Left renal cortex interstitium (tissue), 4 donors: ENCODE results near the gene USP5. TPM values are rescaled to one million over a fixed set of nuclear protein-coding genes. Genes with fewer than 3 reads are reported as not detected.
"Not testable (repeated sequence)": the region's sequence is repeated elsewhere in the genome, so short reads cannot be mapped to it uniquely, and the experiment has no call there.

ENCODE experiments used
- DNase-seq, 4 donors: peaks; one replicate each; pipeline ENCODE4 v3.0.0-alpha.2; 2013; ENCODE audit warnings: low read depth in 4 of 4, low spot score in 2 of 4, missing footprints in 1 of 4
- polyA plus RNA-seq, 4 donors: library from polyadenylated mRNA; unstranded; fragments of 120-200 nt; gene quantifications; one replicate each; pipeline ENCODE4 v1.2.1, GENCODE V29; 2013; ENCODE audit not compliant: insufficient read length in 4 of 4

Gene USP5
- polyA plus RNA-seq, 4 donors = 58.3 to 73.3 (median 62.3) TPM

DNA sequence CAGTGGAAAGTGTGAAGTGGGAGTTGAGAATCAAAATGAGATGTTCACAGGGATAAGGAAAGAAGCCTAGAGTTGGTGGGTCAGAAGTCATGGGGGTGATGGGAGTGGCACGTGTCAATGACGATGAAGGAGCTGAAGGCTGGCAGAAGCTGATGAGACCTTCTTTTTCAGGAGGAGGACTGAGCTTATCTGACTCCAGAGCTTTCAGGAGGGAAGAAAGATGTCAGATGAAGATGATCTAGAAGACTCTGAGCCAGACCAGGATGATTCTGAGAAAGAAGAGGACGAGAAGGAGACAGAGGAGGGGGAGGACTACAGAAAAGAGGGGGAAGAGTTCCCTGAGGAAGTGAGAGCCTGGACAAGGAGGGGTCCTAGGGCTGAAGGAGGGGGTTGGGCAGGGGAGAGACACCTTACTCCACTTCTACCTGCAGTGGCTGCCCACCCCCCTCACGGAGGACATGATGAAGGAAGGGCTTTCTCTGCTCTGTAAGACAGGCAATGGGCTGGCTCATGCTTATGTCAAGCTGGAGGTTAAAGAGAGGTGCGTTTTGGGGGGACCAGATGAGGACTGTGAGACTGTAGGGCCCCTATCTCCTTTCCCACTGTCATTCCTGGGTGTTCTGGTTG is 53.6 kb downstream of the USP5 start:
- DNase-seq = no peak

GRCh38 chr12:6908141-6908540 is 56.2 kb downstream of the USP5 start:
- not testable (repeated sequence) for DNase-seq

DNA sequence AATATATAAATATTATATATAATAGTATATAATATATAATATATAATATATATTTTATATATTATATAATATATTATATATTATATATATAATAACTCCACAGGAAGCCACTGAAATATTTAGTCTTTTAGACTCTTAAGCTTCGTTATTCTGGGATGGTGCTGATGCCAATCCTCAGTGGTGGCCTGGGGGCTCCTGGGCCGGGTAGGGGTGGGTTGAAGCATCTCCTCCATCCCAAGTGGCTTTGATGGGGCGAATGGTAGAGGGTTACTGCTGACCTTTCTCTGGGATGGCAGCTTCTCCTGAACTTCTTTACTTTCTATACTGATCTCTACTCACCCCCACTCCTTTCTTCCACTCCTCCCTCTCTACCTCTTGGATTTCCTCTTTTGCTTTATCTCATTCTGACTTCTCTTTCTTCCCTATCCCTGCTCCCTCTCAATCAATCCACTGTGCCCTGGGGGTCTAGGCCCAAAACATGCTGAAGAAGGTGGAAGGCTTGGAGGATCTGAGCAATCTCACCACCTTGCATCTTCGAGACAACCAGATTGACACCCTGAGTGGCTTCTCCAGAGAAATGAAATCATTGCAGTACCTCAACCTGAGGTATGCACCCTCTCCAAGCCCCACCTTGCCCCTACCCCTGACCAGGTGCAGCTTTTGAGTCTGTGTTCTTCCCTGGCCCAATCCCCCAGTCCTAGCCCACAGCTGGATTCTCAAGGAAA is 57.6 kb downstream of the USP5 start:
- no peak for DNase-seq

- DNase-seq = no peak
These were observed 60.4 kb downstream of the USP5 start for GRCh38 chr12:6912164-6912935.

- DNase-seq = no peak
These were observed 62.4 kb downstream of the USP5 start, which contains the start of gene ENO2 for GRCh38 chr12:6914246-6914946. ENO2 (plus strand) TSS chr12:6914580; CDS start chr12:6915833, 1,253 bp downstream.

- no peak for DNase-seq
These were observed 63.2 kb downstream of the USP5 start for GRCh38 chr12:6914947-6915788.

GRCh38 chr12:6915789-6916285 is 63.9 kb downstream of the USP5 start:
- no peak for DNase-seq

Other genes with a start within 250 kb of the USP5 start
- 100 to 1,000 TPM; 269 to 322 (median 294) TPM for gene CHD4, start 244.8 kb upstream of the USP5 start, polyA plus RNA-seq
- 1 to 10 TPM; 1.1 to 1.6 (median 1.4) TPM for gene LPAR5, start 216.2 kb upstream of the USP5 start, polyA plus RNA-seq
- 1 to 10 TPM; 2.4 to 6.6 (median 5.0) TPM for gene ACRBP, start 204.7 kb upstream of the USP5 start, polyA plus RNA-seq
- 100 to 1,000 TPM; 112 to 133 (median 122) TPM for gene ING4, start 189.0 kb upstream of the USP5 start, polyA plus RNA-seq
- 100 to 1,000 TPM in 2 of 4 donors, 10 to 100 TPM in 2; 68.1 to 109 (median 90.5) TPM for gene ZNF384, start 162.8 kb upstream of the USP5 start, polyA plus RNA-seq
- 10 to 100 TPM in 3 of 4 donors, 1 to 10 TPM in 1; 8.1 to 16.8 (median 13.5) TPM for gene PIANP, start 151.3 kb upstream of the USP5 start, polyA plus RNA-seq
- gene COPS7A, start 128.1 kb upstream of the USP5 start, polyA plus RNA-seq = 10 to 100 TPM; 64.0 to 69.6 (median 68.9) TPM
- 100 to 1,000 TPM; 189 to 246 (median 222) TPM for gene MLF2, start 99.0 kb upstream of the USP5 start, polyA plus RNA-seq
- gene PTMS, start 85.8 kb upstream of the USP5 start, polyA plus RNA-seq = 100 to 1,000 TPM; 529 to 841 (median 623) TPM
- 1 to 10 TPM; 1.1 to 2.6 (median 1.5) TPM for gene LAG3, start 79.6 kb upstream of the USP5 start, polyA plus RNA-seq
- 10 to 100 TPM; 28.6 to 39.0 (median 29.5) TPM for gene CD4, start 62.6 kb upstream of the USP5 start, polyA plus RNA-seq
- gene GPR162, start 30.3 kb upstream of the USP5 start, polyA plus RNA-seq = 10 to 100 TPM; 18.9 to 37.7 (median 35.7) TPM
- 10 to 100 TPM; 23.3 to 37.5 (median 35.6) TPM for gene P3H3, start 23.7 kb upstream of the USP5 start, polyA plus RNA-seq
- gene GNB3, start 11.2 kb upstream of the USP5 start, polyA plus RNA-seq = 10 to 100 TPM in 2 of 4 donors, 1 to 10 TPM in 2; 3.1 to 12.0 (median 7.9) TPM
- 10 to 100 TPM; 20.2 to 32.7 (median 26.4) TPM for gene CDCA3, start 864 bp upstream of the USP5 start, polyA plus RNA-seq
- 100 to 1,000 TPM; 518 to 618 (median 580) TPM for gene TPI1, start 15.4 kb downstream of the USP5 start, polyA plus RNA-seq
- gene SPSB2, start 21.2 kb downstream of the USP5 start, polyA plus RNA-seq = 10 to 100 TPM in 3 of 4 donors, 1 to 10 TPM in 1; 7.8 to 19.8 (median 13.5) TPM
- 10 to 100 TPM; 16.5 to 24.5 (median 18.9) TPM for gene LRRC23, start 52.7 kb downstream of the USP5 start, polyA plus RNA-seq
- gene ENO2, start 62.4 kb downstream of the USP5 start, polyA plus RNA-seq = 10 to 100 TPM in 3 of 4 donors, 1 to 10 TPM in 1; 9.5 to 19.4 (median 14.6) TPM
- gene ATN1, start 75.8 kb downstream of the USP5 start, polyA plus RNA-seq = 100 to 1,000 TPM in 3 of 4 donors, 10 to 100 TPM in 1; 85.5 to 189 (median 127) TPM
- 1 to 10 TPM in 1 of 4 donors, not detected in 3; 3.6 TPM for gene RNU7-1, start 91.7 kb downstream of the USP5 start, polyA plus RNA-seq
- 100 to 1,000 TPM; 141 to 235 (median 165) TPM for gene C12orf57, start 91.9 kb downstream of the USP5 start, polyA plus RNA-seq
- 10 to 100 TPM; 19.2 to 27.5 (median 24.5) TPM for gene PTPN6, start 99.2 kb downstream of the USP5 start, polyA plus RNA-seq
- gene PHB2, start 118.5 kb downstream of the USP5 start, polyA plus RNA-seq = 100 to 1,000 TPM; 247 to 313 (median 277) TPM
- gene EMG1, start 118.8 kb downstream of the USP5 start, polyA plus RNA-seq = 10 to 100 TPM; 42.6 to 49.5 (median 48.1) TPM
- gene LPCAT3, start 166.3 kb downstream of the USP5 start, polyA plus RNA-seq = 10 to 100 TPM; 49.7 to 65.7 (median 64.2) TPM
- 10 to 100 TPM; 51.9 to 71.0 (median 56.4) TPM for gene C1S, start 208.6 kb downstream of the USP5 start, polyA plus RNA-seq
- 10 to 100 TPM; 33.6 to 63.4 (median 45.5) TPM for gene C1R, start 240.3 kb downstream of the USP5 start, polyA plus RNA-seq